Measurements from ENCODE around the gene PRKAG2.

GRCh38 chr7:151650161-151650560 is 226.8 kb downstream of the PRKAG2 start:
- TF ChIP-seq CTCF (IDR thresholded peaks at IDR 0.05; ENCODE audit: low read depth, low read length), result no peak
- no peak for TF ChIP-seq EZH2phosphoT487 (IDR thresholded peaks at IDR 0.05; ENCODE audit: low read depth)
